HEK293 (cell line): Measurements from ENCODE around the gene SNRPA1.

Source experiments
- CTCF ChIA-PET: fragments of 350-600 bp; formaldehyde crosslinking; extraction: SDS; loops from one replicate; lab custom pipeline; 2021; ENCODE audit warnings: antibody characterized with exemption; lab: Yijun Ruan, JAX
- POLR2A ChIA-PET: fragments of 300-600 bp; formaldehyde crosslinking; extraction: SDS; loops from one replicate; lab custom pipeline; 2020; ENCODE audit warnings: antibody characterized with exemption, inconsistent platforms; lab: Yijun Ruan, JAX
- H3K27ac ChIP-seq: fragments of 200-500 bp; sonication (Bioruptor generic); 2 replicates; pipeline ENCODE4 v1.5.1; 2014; ENCODE audit warnings: low read depth, low read length, control low read depth, inconsistent platforms; ENCODE audit errors: extremely low read depth
- H3K36me3 ChIP-seq, 2 experiments: fragments of 200-500 bp in 1 of 2; sonication (Bioruptor generic) in 1 of 2; 1 replicate in 1 of 2; 2 replicates in 1 of 2; pipeline ENCODE4 v1.5.1; 2014 to 2017; ENCODE audit warnings: inconsistent platforms in 2 of 2, low read length in 2 of 2; ENCODE audit not compliant: control insufficient read depth in 2 of 2, insufficient read depth in 1 of 2
- H3K4me1 ChIP-seq: fragments of 200-500 bp; sonication (Bioruptor generic); 2 replicates; pipeline ENCODE4 v1.5.1; 2014; ENCODE audit warnings: mild to moderate bottlenecking, low read length, inconsistent platforms; ENCODE audit not compliant: control insufficient read depth, insufficient read depth
- H3K4me3 ChIP-seq: 2 replicates; pipeline ENCODE4 v1.5.1; 2011; ENCODE audit warnings: low read depth, mild to moderate bottlenecking, control low read depth, low read length, moderate library complexity
- H3K9me3 ChIP-seq: fragments of 200-500 bp; sonication (Bioruptor generic); 2 replicates; pipeline ENCODE4 v1.5.1; 2014; ENCODE audit warnings: low read depth, low read length, inconsistent platforms; ENCODE audit not compliant: control insufficient read depth, insufficient read depth
- BCL11A ChIP-seq: fragments of 450-650 bp; formaldehyde crosslinking; IDR thresholded peaks from 2 replicates; pipeline ENCODE4 v1.5.1; 2016; ENCODE audit warnings: low read depth, missing biosample characterization, missing genetic modification characterization
- GLIS1 ChIP-seq: fragments of 450-650 bp; formaldehyde crosslinking; IDR thresholded peaks from 2 replicates; pipeline ENCODE4 v1.5.1; 2016; ENCODE audit warnings: missing biosample characterization, missing genetic modification characterization
- PRDM1 ChIP-seq: fragments of 450-650 bp; formaldehyde crosslinking; IDR thresholded peaks from 2 replicates; pipeline ENCODE4; 2016; ENCODE audit warnings: missing biosample characterization, missing genetic modification characterization
- SALL2 ChIP-seq: fragments of 450-650 bp; formaldehyde crosslinking; IDR thresholded peaks from 2 replicates; pipeline ENCODE4 v1.5.0; 2017; ENCODE audit warnings: missing biosample characterization, mild to moderate bottlenecking, missing genetic modification characterization, borderline replicate concordance
- SP7 ChIP-seq: fragments of 450-650 bp; formaldehyde crosslinking; IDR thresholded peaks from 2 replicates; pipeline ENCODE4 v1.5.1; 2016; ENCODE audit warnings: missing biosample characterization, missing genetic modification characterization
- WT1 ChIP-seq: fragments of 450-650 bp; formaldehyde crosslinking; IDR thresholded peaks from 2 replicates; pipeline ENCODE4 v1.5.1; 2016; ENCODE audit warnings: missing biosample characterization, missing genetic modification characterization
- ZBTB48 ChIP-seq: fragments of 450-650 bp; formaldehyde crosslinking; IDR thresholded peaks from 2 replicates; pipeline ENCODE4 v1.5.1; 2016; ENCODE audit warnings: missing biosample characterization, missing genetic modification characterization
- ZEB2 ChIP-seq: fragments of 450-650 bp; formaldehyde crosslinking; IDR thresholded peaks from 2 replicates; pipeline ENCODE4 v1.5.1; 2016; ENCODE audit warnings: missing biosample characterization, missing genetic modification characterization
- ZFHX2 ChIP-seq: fragments of 450-650 bp; formaldehyde crosslinking; conservative IDR thresholded peaks from 2 replicates; pipeline ENCODE4 v1.5.1; 2016; ENCODE audit warnings: missing biosample characterization, missing genetic modification characterization
- ZFP41 ChIP-seq: fragments of 450-650 bp; formaldehyde crosslinking; IDR thresholded peaks from 2 replicates; pipeline ENCODE4 v1.5.1; 2016; ENCODE audit warnings: missing biosample characterization, missing genetic modification characterization, borderline replicate concordance
- ZNF10 ChIP-seq: fragments of 450-650 bp; formaldehyde crosslinking; IDR thresholded peaks from 2 replicates; pipeline ENCODE4 v1.5.1; 2017; ENCODE audit warnings: missing biosample characterization, missing genetic modification characterization
- ZNF184 ChIP-seq: fragments of 450-650 bp; IDR thresholded peaks from 2 replicates; pipeline ENCODE4 v1.5.1; 2018; ENCODE audit warnings: missing biosample characterization, mild to moderate bottlenecking, missing genetic modification characterization
- ZNF366 ChIP-seq: fragments of 450-650 bp; formaldehyde crosslinking; conservative IDR thresholded peaks from 2 replicates; pipeline ENCODE4 v1.5.1; 2016; ENCODE audit warnings: missing biosample characterization, missing genetic modification characterization
- ZNF558 ChIP-seq: fragments of 450-650 bp; formaldehyde crosslinking; IDR thresholded peaks from 2 replicates; pipeline ENCODE4 v1.5.1; 2016; ENCODE audit warnings: missing biosample characterization, missing genetic modification characterization
- ZNF791 ChIP-seq: fragments of 450-650 bp; formaldehyde crosslinking; IDR thresholded peaks from 2 replicates; pipeline ENCODE4 v1.5.1; 2016; ENCODE audit warnings: missing biosample characterization, missing genetic modification characterization
- TF ChIP-seq, protein P1 (sequence below): fragments of 450-650 bp; formaldehyde crosslinking; IDR thresholded peaks from 2 replicates; pipeline ENCODE4 v1.5.1; 2016; ENCODE audit warnings: missing biosample characterization, missing genetic modification characterization, borderline replicate concordance
- TF ChIP-seq, protein P2 (sequence below): fragments of 450-650 bp; formaldehyde crosslinking; IDR thresholded peaks from 2 replicates; pipeline ENCODE4 v1.5.1; 2016; ENCODE audit warnings: missing biosample characterization, missing genetic modification characterization
- TF ChIP-seq, protein P3 (sequence below): fragments of 450-650 bp; formaldehyde crosslinking; IDR thresholded peaks from 2 replicates; pipeline ENCODE4 v1.5.1; 2016; ENCODE audit warnings: missing biosample characterization, missing genetic modification characterization, low read depth
- TF ChIP-seq, protein P4 (sequence below): fragments of 450-650 bp; formaldehyde crosslinking; IDR thresholded peaks from 2 replicates; pipeline ENCODE4 v1.5.1; 2016; ENCODE audit warnings: missing biosample characterization, missing genetic modification characterization, borderline replicate concordance

Gene SNRPA1

DNA sequence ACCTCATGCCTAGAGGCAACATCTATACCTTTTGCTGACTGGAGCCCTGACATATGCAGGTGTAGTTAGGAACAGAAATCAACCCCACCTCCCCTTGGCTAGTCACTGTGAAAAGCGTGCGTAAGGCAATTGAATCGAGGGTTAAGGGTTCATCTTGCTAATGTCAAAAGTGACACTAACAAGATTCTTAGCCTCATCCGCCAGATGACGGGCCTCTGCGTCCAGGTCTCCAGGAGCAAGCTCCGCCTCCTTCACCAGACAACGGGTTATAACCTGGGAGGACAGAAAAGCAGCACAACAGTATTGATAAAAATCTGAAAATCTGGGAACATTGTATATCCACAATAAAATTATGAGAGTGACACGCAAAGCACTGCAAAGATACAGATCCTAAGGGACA is 22.5 kb downstream of the SNRPA1 start:
- no peak overlapping the region for H3K27ac ChIP-seq
- POLR2A ChIA-PET, result interaction anchor here (1.3 kb wide), 1 partner anchor 21 kb away, joined by 7 read pairs; the partner anchor contains the start of gene CHSY1

More for the DNA sequence above, 22.5 kb downstream of the SNRPA1 start:
- Histone ChIP-seq H3K4me1 (no peaks in the 10 kb centered on the region), H3K9me3 (no peaks in the 10 kb centered on the region), H3K36me3 (peaks cover 57 to 69% of the 10 kb centered on the region in 2 experiments), H3K4me3 (no peak overlapping the region)
- TF ChIP-seq ZFHX2 (tag by site-specific recombination) (no peak), GLIS1 (tag by site-specific recombination) (no peak), ZNF184 (no peak), SP7 (tag by site-specific recombination) (no peak), ZEB2 (no peak), BCL11A (no peak), ZNF10 (tag by site-specific recombination) (no peak), ZBTB48 (tag by site-specific recombination) (no peak), PRDM1 (tag by site-specific recombination) (no peak), SALL2 (tag by site-specific recombination) (no peak), ZNF791 (tag by site-specific recombination) (no peak), ZNF558 (tag by site-specific recombination) (no peak), ZNF366 (tag by site-specific recombination) (no peak), WT1 (tag by site-specific recombination) (no peak), ZFP41 (no peak)
- TF ChIP-seq, protein P1, sequence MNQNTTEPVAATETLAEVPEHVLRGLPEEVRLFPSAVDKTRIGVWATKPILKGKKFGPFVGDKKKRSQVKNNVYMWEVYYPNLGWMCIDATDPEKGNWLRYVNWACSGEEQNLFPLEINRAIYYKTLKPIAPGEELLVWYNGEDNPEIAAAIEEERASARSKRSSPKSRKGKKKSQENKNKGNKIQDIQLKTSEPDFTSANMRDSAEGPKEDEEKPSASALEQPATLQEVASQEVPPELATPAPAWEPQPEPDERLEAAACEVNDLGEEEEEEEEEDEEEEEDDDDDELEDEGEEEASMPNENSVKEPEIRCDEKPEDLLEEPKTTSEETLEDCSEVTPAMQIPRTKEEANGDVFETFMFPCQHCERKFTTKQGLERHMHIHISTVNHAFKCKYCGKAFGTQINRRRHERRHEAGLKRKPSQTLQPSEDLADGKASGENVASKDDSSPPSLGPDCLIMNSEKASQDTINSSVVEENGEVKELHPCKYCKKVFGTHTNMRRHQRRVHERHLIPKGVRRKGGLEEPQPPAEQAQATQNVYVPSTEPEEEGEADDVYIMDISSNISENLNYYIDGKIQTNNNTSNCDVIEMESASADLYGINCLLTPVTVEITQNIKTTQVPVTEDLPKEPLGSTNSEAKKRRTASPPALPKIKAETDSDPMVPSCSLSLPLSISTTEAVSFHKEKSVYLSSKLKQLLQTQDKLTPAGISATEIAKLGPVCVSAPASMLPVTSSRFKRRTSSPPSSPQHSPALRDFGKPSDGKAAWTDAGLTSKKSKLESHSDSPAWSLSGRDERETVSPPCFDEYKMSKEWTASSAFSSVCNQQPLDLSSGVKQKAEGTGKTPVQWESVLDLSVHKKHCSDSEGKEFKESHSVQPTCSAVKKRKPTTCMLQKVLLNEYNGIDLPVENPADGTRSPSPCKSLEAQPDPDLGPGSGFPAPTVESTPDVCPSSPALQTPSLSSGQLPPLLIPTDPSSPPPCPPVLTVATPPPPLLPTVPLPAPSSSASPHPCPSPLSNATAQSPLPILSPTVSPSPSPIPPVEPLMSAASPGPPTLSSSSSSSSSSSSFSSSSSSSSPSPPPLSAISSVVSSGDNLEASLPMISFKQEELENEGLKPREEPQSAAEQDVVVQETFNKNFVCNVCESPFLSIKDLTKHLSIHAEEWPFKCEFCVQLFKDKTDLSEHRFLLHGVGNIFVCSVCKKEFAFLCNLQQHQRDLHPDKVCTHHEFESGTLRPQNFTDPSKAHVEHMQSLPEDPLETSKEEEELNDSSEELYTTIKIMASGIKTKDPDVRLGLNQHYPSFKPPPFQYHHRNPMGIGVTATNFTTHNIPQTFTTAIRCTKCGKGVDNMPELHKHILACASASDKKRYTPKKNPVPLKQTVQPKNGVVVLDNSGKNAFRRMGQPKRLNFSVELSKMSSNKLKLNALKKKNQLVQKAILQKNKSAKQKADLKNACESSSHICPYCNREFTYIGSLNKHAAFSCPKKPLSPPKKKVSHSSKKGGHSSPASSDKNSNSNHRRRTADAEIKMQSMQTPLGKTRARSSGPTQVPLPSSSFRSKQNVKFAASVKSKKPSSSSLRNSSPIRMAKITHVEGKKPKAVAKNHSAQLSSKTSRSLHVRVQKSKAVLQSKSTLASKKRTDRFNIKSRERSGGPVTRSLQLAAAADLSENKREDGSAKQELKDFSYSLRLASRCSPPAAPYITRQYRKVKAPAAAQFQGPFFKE (tag by site-specific recombination), result no peak
- TF ChIP-seq, protein P2, sequence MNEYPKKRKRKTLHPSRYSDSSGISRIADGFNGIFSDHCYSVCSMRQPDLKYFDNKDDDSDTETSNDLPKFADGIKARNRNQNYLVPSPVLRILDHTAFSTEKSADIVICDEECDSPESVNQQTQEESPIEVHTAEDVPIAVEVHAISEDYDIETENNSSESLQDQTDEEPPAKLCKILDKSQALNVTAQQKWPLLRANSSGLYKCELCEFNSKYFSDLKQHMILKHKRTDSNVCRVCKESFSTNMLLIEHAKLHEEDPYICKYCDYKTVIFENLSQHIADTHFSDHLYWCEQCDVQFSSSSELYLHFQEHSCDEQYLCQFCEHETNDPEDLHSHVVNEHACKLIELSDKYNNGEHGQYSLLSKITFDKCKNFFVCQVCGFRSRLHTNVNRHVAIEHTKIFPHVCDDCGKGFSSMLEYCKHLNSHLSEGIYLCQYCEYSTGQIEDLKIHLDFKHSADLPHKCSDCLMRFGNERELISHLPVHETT, result no peak
- TF ChIP-seq, protein P3, sequence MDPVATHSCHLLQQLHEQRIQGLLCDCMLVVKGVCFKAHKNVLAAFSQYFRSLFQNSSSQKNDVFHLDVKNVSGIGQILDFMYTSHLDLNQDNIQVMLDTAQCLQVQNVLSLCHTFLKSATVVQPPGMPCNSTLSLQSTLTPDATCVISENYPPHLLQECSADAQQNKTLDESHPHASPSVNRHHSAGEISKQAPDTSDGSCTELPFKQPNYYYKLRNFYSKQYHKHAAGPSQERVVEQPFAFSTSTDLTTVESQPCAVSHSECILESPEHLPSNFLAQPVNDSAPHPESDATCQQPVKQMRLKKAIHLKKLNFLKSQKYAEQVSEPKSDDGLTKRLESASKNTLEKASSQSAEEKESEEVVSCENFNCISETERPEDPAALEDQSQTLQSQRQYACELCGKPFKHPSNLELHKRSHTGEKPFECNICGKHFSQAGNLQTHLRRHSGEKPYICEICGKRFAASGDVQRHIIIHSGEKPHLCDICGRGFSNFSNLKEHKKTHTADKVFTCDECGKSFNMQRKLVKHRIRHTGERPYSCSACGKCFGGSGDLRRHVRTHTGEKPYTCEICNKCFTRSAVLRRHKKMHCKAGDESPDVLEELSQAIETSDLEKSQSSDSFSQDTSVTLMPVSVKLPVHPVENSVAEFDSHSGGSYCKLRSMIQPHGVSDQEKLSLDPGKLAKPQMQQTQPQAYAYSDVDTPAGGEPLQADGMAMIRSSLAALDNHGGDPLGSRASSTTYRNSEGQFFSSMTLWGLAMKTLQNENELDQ (tag by site-specific recombination), result no peak
- TF ChIP-seq, protein P4, sequence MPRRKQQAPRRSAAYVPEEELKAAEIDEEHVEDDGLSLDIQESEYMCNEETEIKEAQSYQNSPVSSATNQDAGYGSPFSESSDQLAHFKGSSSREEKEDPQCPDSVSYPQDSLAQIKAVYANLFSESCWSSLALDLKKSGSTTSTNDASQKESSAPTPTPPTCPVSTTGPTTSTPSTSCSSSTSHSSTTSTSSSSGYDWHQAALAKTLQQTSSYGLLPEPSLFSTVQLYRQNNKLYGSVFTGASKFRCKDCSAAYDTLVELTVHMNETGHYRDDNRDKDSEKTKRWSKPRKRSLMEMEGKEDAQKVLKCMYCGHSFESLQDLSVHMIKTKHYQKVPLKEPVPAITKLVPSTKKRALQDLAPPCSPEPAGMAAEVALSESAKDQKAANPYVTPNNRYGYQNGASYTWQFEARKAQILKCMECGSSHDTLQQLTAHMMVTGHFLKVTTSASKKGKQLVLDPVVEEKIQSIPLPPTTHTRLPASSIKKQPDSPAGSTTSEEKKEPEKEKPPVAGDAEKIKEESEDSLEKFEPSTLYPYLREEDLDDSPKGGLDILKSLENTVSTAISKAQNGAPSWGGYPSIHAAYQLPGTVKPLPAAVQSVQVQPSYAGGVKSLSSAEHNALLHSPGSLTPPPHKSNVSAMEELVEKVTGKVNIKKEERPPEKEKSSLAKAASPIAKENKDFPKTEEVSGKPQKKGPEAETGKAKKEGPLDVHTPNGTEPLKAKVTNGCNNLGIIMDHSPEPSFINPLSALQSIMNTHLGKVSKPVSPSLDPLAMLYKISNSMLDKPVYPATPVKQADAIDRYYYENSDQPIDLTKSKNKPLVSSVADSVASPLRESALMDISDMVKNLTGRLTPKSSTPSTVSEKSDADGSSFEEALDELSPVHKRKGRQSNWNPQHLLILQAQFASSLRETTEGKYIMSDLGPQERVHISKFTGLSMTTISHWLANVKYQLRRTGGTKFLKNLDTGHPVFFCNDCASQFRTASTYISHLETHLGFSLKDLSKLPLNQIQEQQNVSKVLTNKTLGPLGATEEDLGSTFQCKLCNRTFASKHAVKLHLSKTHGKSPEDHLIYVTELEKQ (tag by site-specific recombination), result no peak
- CTCF ChIA-PET, result interaction anchor here (0.6 to 1.5 kb wide), 9 partner anchors 10 to 369 kb away, joined by 3 to 6 read pairs (median 3); no protein-coding TSS in a partner anchor
